ENCODE data around the gene CCR3. TPM values are rescaled to one million over a fixed set of nuclear protein-coding genes. Genes with fewer than 3 reads are reported as not detected.

CCR3 gene
- total RNA-seq, 3 donors from 2014 or later (not counting 1 experiment from before 2014, with no cell fraction given) = 1.5 to 36.7 TPM; not detected in 1

DNA sequence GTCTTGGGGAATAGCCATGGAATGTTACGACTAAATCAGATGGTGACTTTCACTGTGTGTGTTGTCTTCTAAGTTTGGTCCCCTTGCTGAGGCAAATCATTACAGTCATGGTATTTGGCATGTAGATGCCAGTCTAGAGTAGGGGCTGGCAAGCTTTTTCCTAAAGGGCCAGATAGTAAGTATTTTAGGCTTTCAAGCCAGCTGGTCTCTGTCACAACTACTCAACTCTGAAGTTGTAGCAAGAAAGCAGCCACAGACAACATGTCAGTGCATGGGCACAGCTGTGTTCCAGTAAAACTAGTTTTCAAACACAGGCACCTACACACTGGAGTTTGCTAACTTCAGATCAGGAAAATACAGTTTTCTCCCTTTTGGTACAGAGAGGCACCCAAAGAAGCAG lies 39.3 kb downstream of the CCR3 start:
- Histone ChIP-seq H3K4me3 (ENCODE audit: low read length) (no peak overlapping the region), H3K9me3 (ENCODE audit: control insufficient read depth, insufficient read depth, low read length) (no peaks in the 10 kb centered on the region), H3K4me1 (ENCODE audit: control insufficient read depth, insufficient read depth, low read length) (peaks cover 87% of the 10 kb centered on the region), H3K27ac (ENCODE audit: low read length) (peak overlapping the region; percentile 14), H3K36me3 (ENCODE audit: control insufficient read depth, insufficient read depth, low read length) (no peaks in the 10 kb centered on the region), H3K27me3 (ENCODE audit: control insufficient read depth, insufficient read depth, low read length) (no peaks in the 10 kb centered on the region)
- intact Hi-C loops (cut with micrococcal nuclease) = loop anchor here (5.0 to 10.0 kb wide), 2 partner anchors 67 to 71 kb away; partner anchors contain the start of gene CCR2
- H3K9me3 Mint-ChIP-seq = no peaks in the 10 kb centered on the region
- H3K36me3 Mint-ChIP-seq = no peaks in the 10 kb centered on the region
- H3K27me3 Mint-ChIP-seq (ENCODE audit: low read depth in 2 of 2) = no peaks in the 10 kb centered on the region
- H3K4me1 Mint-ChIP-seq = peaks cover 86% of the 10 kb centered on the region in 2 donors
- WGBS (ENCODE audit: insufficient coverage) = 100% methylated on average over 1 of the region's 1 CpG
- ATAC-seq (no peak), DNase-seq (no peak)
- H3K4me3 Mint-ChIP-seq = no peak overlapping the region
- peak overlapping the region; percentile 74 to 87 for H3K27ac Mint-ChIP-seq
- TF ChIP-seq, protein P1, sequence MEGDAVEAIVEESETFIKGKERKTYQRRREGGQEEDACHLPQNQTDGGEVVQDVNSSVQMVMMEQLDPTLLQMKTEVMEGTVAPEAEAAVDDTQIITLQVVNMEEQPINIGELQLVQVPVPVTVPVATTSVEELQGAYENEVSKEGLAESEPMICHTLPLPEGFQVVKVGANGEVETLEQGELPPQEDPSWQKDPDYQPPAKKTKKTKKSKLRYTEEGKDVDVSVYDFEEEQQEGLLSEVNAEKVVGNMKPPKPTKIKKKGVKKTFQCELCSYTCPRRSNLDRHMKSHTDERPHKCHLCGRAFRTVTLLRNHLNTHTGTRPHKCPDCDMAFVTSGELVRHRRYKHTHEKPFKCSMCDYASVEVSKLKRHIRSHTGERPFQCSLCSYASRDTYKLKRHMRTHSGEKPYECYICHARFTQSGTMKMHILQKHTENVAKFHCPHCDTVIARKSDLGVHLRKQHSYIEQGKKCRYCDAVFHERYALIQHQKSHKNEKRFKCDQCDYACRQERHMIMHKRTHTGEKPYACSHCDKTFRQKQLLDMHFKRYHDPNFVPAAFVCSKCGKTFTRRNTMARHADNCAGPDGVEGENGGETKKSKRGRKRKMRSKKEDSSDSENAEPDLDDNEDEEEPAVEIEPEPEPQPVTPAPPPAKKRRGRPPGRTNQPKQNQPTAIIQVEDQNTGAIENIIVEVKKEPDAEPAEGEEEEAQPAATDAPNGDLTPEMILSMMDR (IDR thresholded peaks at IDR 0.05) = no peak

- H3K27me3 Mint-ChIP-seq (ENCODE audit: low read depth in 2 of 2) = no peaks in the 10 kb centered on the region
- no peak overlapping the region for H3K4me3 Mint-ChIP-seq
- H3K27ac Mint-ChIP-seq = peak overlapping the region; percentile 74 to 87
- Histone ChIP-seq H3K9me3 (ENCODE audit: control insufficient read depth, insufficient read depth, low read length) (no peaks in the 10 kb centered on the region), H3K4me1 (ENCODE audit: control insufficient read depth, insufficient read depth, low read length) (peaks cover 85% of the 10 kb centered on the region), H3K4me3 (ENCODE audit: low read length) (no peak overlapping the region), H3K27ac (ENCODE audit: low read length) (no peak overlapping the region), H3K27me3 (ENCODE audit: control insufficient read depth, insufficient read depth, low read length) (no peaks in the 10 kb centered on the region), H3K36me3 (ENCODE audit: control insufficient read depth, insufficient read depth, low read length) (no peaks in the 10 kb centered on the region)
- no peak for DNase-seq
- ATAC-seq = no peak
- 94% methylated on average over 4 of the region's 4 CpGs for WGBS (ENCODE audit: insufficient coverage)
- TF ChIP-seq, protein P1 (IDR thresholded peaks at IDR 0.05) = no peak
- no peaks in the 10 kb centered on the region for H3K9me3 Mint-ChIP-seq
- no peaks in the 10 kb centered on the region for H3K36me3 Mint-ChIP-seq
- H3K4me1 Mint-ChIP-seq = peaks cover 81 to 84% of the 10 kb centered on the region in 2 donors
- intact Hi-C loops (cut with micrococcal nuclease) = loop anchor here (5.0 to 10.0 kb wide), 2 partner anchors 67 to 70 kb away; partner anchors contain the start of gene CCR2
Measured at GRCh38 chr3:46282041-46282440, 39.8 kb downstream of the CCR3 start.

DNA sequence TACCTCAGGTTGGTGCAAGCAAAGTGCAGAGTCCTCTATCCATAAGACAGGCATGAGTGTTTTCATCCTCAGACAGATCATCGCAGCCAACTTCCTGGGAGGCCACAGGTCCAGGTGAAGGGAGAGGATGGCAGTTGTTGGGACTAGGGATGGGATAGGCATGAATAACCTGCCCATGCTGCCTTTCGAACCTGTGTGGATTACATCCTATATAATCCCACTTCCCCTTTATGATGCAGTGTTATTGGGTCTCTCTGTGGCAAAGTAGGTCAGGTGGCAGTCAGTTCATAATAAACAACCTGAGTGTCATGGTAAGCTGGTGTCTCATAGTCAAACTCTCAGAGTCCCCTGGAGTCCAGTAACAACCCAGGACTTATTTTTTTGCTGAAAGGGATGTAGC lies 40.4 kb downstream of the CCR3 start:
- TF ChIP-seq, protein P1 (IDR thresholded peaks at IDR 0.05) = no peak
- Histone ChIP-seq H3K9me3 (ENCODE audit: control insufficient read depth, insufficient read depth, low read length) (no peaks in the 10 kb centered on the region), H3K4me3 (ENCODE audit: low read length) (no peak overlapping the region), H3K27me3 (ENCODE audit: control insufficient read depth, insufficient read depth, low read length) (no peaks in the 10 kb centered on the region), H3K4me1 (ENCODE audit: control insufficient read depth, insufficient read depth, low read length) (peaks cover 82% of the 10 kb centered on the region), H3K27ac (ENCODE audit: low read length) (peak overlapping the region; percentile 26), H3K36me3 (ENCODE audit: control insufficient read depth, insufficient read depth, low read length) (no peaks in the 10 kb centered on the region)
- Mint-ChIP-seq H3K27ac (peak overlapping the region; percentile 74 to 87), H3K27me3 (ENCODE audit: low read depth in 2 of 2) (no peaks in the 10 kb centered on the region), H3K36me3 (no peaks in the 10 kb centered on the region), H3K9me3 (no peaks in the 10 kb centered on the region), H3K4me1 (peaks cover 75 to 84% of the 10 kb centered on the region in 2 donors), H3K4me3 (peak overlapping the region; percentile 78)
- intact Hi-C loops (cut with micrococcal nuclease) = loop anchor here (5.0 to 10.0 kb wide), 2 partner anchors 68 to 70 kb away; partner anchors contain the start of gene CCR2
- WGBS (ENCODE audit: insufficient coverage) = 100% methylated on average over 1 of the region's 2 CpGs
- ATAC-seq (no peak), DNase-seq (no peak)
